HEK293 (cell line): ENCODE measurements around the gene RASL10B.

Experiments used
- BCL11A ChIP-seq: fragments of 450-650 bp; formaldehyde crosslinking; IDR thresholded peaks from 2 replicates; pipeline ENCODE4 v1.5.1; 2016; ENCODE audit warnings: low read depth, missing biosample characterization, missing genetic modification characterization
- CTCF ChIP-seq: fragments of 450-650 bp; formaldehyde crosslinking; IDR thresholded peaks from 2 replicates; pipeline ENCODE4 v1.5.1; 2016; ENCODE audit warnings: missing biosample characterization, missing genetic modification characterization
- ELK4 ChIP-seq: IDR thresholded peaks from 2 replicates; pipeline ENCODE4 v1.6.1; 2011; ENCODE audit warnings: mild to moderate bottlenecking, low read depth, low read length, borderline replicate concordance
- MEIS1 ChIP-seq: sonication (generic); formaldehyde crosslinking; IDR thresholded peaks from 2 replicates; pipeline ENCODE4 v1.8.1; 2022; ENCODE audit warnings: missing genetic modification reagents, mild to moderate bottlenecking, borderline replicate concordance
- MYNN ChIP-seq: fragments of 450-650 bp; formaldehyde crosslinking; IDR thresholded peaks from 2 replicates; pipeline ENCODE4 v1.5.1; 2016; ENCODE audit warnings: missing biosample characterization, missing genetic modification characterization, borderline replicate concordance
- YY1 ChIP-seq: fragments of 450-650 bp; formaldehyde crosslinking; IDR thresholded peaks from 2 replicates; pipeline ENCODE4 v1.5.1; 2018; ENCODE audit warnings: missing biosample characterization, missing genetic modification characterization
- ZIC2 ChIP-seq: fragments of 450-650 bp; formaldehyde crosslinking; IDR thresholded peaks from 2 replicates; pipeline ENCODE4 v1.5.1; 2016; ENCODE audit warnings: missing biosample characterization, missing genetic modification characterization
- ZNF133 ChIP-seq: fragments of 450-650 bp; formaldehyde crosslinking; IDR thresholded peaks from 2 replicates; pipeline ENCODE4 v1.5.1; 2016; ENCODE audit warnings: missing biosample characterization, missing genetic modification characterization
- ZNF155 ChIP-seq: fragments of 450-650 bp; formaldehyde crosslinking; IDR thresholded peaks from 2 replicates; pipeline ENCODE4 v1.5.1; 2016; ENCODE audit warnings: missing biosample characterization, missing genetic modification characterization
- ZNF24 ChIP-seq: fragments of 450-650 bp; formaldehyde crosslinking; IDR thresholded peaks from 2 replicates; pipeline ENCODE4 v1.5.1; 2016; ENCODE audit warnings: missing biosample characterization, missing genetic modification characterization
- ZNF391 ChIP-seq: fragments of 450-650 bp; formaldehyde crosslinking; IDR thresholded peaks from 2 replicates; pipeline ENCODE4 v1.5.1; 2016; ENCODE audit warnings: low read depth, missing biosample characterization, missing genetic modification characterization, borderline replicate concordance
- ZNF449 ChIP-seq: fragments of 450-650 bp; formaldehyde crosslinking; IDR thresholded peaks from 2 replicates; pipeline ENCODE4 v1.5.1; 2017; ENCODE audit warnings: missing biosample characterization, mild to moderate bottlenecking, missing genetic modification characterization, moderate library complexity
- ZNF561 ChIP-seq: fragments of 450-650 bp; IDR thresholded peaks from 2 replicates; pipeline ENCODE4 v1.5.1; 2018; ENCODE audit warnings: missing biosample characterization, missing genetic modification characterization, borderline replicate concordance

GRCh38 chr17:35693662-35694061 is 37.8 kb upstream of the RASL10B start:
- TF ChIP-seq ZNF155 (tag by site-specific recombination) (no peak), ZNF24 (no peak), CTCF (tag by site-specific recombination) (no peak), ZNF133 (no peak), ZNF449 (tag by site-specific recombination) (no peak), YY1 (tag by site-specific recombination) (no peak), ZNF391 (tag by site-specific recombination) (no peak), MEIS1 (CRISPR knock-in tag) (no peak), ELK4 (no peak), ZNF561 (tag by site-specific recombination) (no peak), BCL11A (tag by site-specific recombination) (no peak), MYNN (tag by site-specific recombination) (no peak), ZIC2 (tag by site-specific recombination) (no peak)
